Neural cell (in vitro differentiated cells): Measurements from ENCODE around the gene KCTD17.

Source experiments
- CTCF ChIP-seq: fragments of 450-650 bp; IDR thresholded peaks from 2 replicates; pipeline ENCODE4 v1.5.1; 2014; ENCODE audit warnings: antibody characterized with exemption, mild to moderate bottlenecking, moderate library complexity; ENCODE audit not compliant: poor library complexity, severe bottlenecking
- EP300 ChIP-seq: fragments of 450-650 bp; conservative IDR thresholded peaks from 2 replicates; pipeline ENCODE4 v1.6.1; 2014; ENCODE audit warnings: antibody characterized with exemption, mild to moderate bottlenecking, moderate library complexity; ENCODE audit not compliant: poor library complexity, severe bottlenecking
- EZH2 ChIP-seq: fragments of 200-600, 300-800 bp; shearing (Covaris generic), sonication (generic); IDR thresholded peaks from 2 replicates; pipeline ENCODE4 v1.6.1; 2014; ENCODE audit warnings: antibody characterized with exemption, low read length, borderline replicate concordance, mild to moderate bottlenecking; ENCODE audit not compliant: insufficient read depth, poor library complexity, severe bottlenecking
- MXI1 ChIP-seq: fragments of 450-650 bp; conservative IDR thresholded peaks from 2 replicates; pipeline ENCODE4 v1.6.1; 2014; ENCODE audit warnings: antibody characterized with exemption, mild to moderate bottlenecking; ENCODE audit not compliant: poor library complexity, severe bottlenecking
- POLR2AphosphoS5 ChIP-seq: IDR thresholded peaks from 2 replicates; pipeline ENCODE4 v1.6.1; 2012
- RAD21 ChIP-seq: fragments of 450-650 bp; conservative IDR thresholded peaks from 2 replicates; pipeline ENCODE4 v1.6.1; 2014; ENCODE audit warnings: antibody characterized with exemption, mild to moderate bottlenecking, moderate library complexity
- REST ChIP-seq: IDR thresholded peaks from 2 replicates; pipeline ENCODE4 v1.6.1; 2012; ENCODE audit warnings: borderline replicate concordance
- SMC3 ChIP-seq: fragments of 450-650 bp; conservative IDR thresholded peaks from 2 replicates; pipeline ENCODE4 v1.6.1; 2014; ENCODE audit warnings: antibody characterized with exemption, mild to moderate bottlenecking, moderate library complexity; ENCODE audit not compliant: poor library complexity
- TAF1 ChIP-seq: IDR thresholded peaks from 2 replicates; pipeline ENCODE4 v1.6.1; 2012; ENCODE audit warnings: low read depth

GRCh38 chr22:37070334-37070733 lies 18.8 kb downstream of the KCTD17 start:
- TF ChIP-seq CTCF = no peak
- TF ChIP-seq EP300 = no peak
- TF ChIP-seq MXI1 = no peak
- TF ChIP-seq POLR2AphosphoS5 = no peak
- TF ChIP-seq EZH2 = no peak
- no peak for TF ChIP-seq REST
- TF ChIP-seq RAD21 = no peak
- TF ChIP-seq SMC3 = no peak
- no peak for TF ChIP-seq TAF1
